H1 (cell line): ENCODE results near the gene ABI2. TPM values are rescaled to one million over a fixed set of nuclear protein-coding genes. Genes with fewer than 3 reads are reported as not detected.

Experiments
- CTCF ChIA-PET: fragments of 300-600 bp; sonication (Branson Sonifier 250); formaldehyde crosslinking; loops from one replicate; lab custom pipeline; 2021; ENCODE audit not compliant: partially characterized antibody; lab: Charles Lee
- POLR2A ChIA-PET: fragments of 300-600 bp; sonication (Branson Sonifier 250); formaldehyde crosslinking; loops from one replicate; lab custom pipeline; 2021; ENCODE audit warnings: inconsistent platforms; ENCODE audit not compliant: partially characterized antibody; lab: Charles Lee
- DNase-seq, 2 experiments: peaks; one replicate each; pipeline versions ENCODE4 v3.0.0 to v3.0.0-alpha.2; 2010 to 2022; ENCODE audit warnings: low spot score in 2 of 2, low read depth in 1 of 2, mixed read lengths in 1 of 2
- FAIRE-seq: peaks from 2 replicates; lab custom pipeline; 2011; peaks lifted over from hg19 to GRCh38; lab: Jason Lieb, UNC
- H2AFZ ChIP-seq: 2 replicates; pipeline ENCODE4 v1.8.1; 2012; ENCODE audit warnings: low read length, inconsistent platforms
- H2AK5ac ChIP-seq: 2 replicates; pipeline ENCODE4 v1.6.1; 2013; ENCODE audit warnings: low read depth, low read length
- H2BK120ac ChIP-seq: replicated peaks from 2 replicates; pipeline ENCODE3; 2013; ENCODE audit warnings: low read depth, low read length, inconsistent platforms
- H2BK12ac ChIP-seq: 2 replicates; pipeline ENCODE4 v1.6.1; 2013; ENCODE audit warnings: low read depth, low read length
- H2BK15ac ChIP-seq: 2 replicates; pipeline ENCODE4 v1.6.1; 2013; ENCODE audit warnings: low read length
- H2BK20ac ChIP-seq: 2 replicates; pipeline ENCODE4 v1.6.1; 2013; ENCODE audit warnings: low read length
- H2BK5ac ChIP-seq: 2 replicates; pipeline ENCODE4 v1.6.1; 2013; ENCODE audit warnings: low read depth, low read length
- H3K14ac ChIP-seq: 2 replicates; pipeline ENCODE4 v1.6.1; 2013; ENCODE audit warnings: inconsistent platforms; ENCODE audit not compliant: insufficient read length
- H3K18ac ChIP-seq: 2 replicates; pipeline ENCODE4 v1.6.1; 2013; ENCODE audit warnings: low read length; ENCODE audit errors: extremely low read depth
- H3K23ac ChIP-seq: 2 replicates; pipeline ENCODE4 v1.6.1; 2013; ENCODE audit warnings: inconsistent platforms; ENCODE audit not compliant: insufficient read length
- H3K23me2 ChIP-seq: 2 replicates; pipeline ENCODE4 v1.6.1; 2013; ENCODE audit warnings: low read depth, low read length
- H3K27ac ChIP-seq: 2 replicates; pipeline ENCODE4 v1.6.1; 2011; ENCODE audit warnings: low read depth, low read length, inconsistent platforms
- H3K27me3 ChIP-seq, 4 experiments: replicated peaks in 1 of 4; 1 replicate in 1 of 4; 2 replicates in 3 of 4; pipeline versions ENCODE4 v1.6.1 to v1.8.1; 2011 to 2013; ENCODE audit warnings: low read length in 3 of 4, mild to moderate bottlenecking in 3 of 4, inconsistent platforms in 2 of 4, mixed read lengths in 2 of 4, moderate library complexity in 1 of 4; ENCODE audit not compliant: control insufficient read depth in 3 of 4, insufficient read depth in 3 of 4; ENCODE audit errors: extremely low read depth in 1 of 4
- H3K36me3 ChIP-seq, 4 experiments: 2 replicates each; pipeline versions ENCODE4 v1.6.1 to v1.8.1; 2011 to 2013; ENCODE audit warnings: mild to moderate bottlenecking in 4 of 4, low read length in 3 of 4, moderate library complexity in 2 of 4, control low read depth in 1 of 4, inconsistent platforms in 1 of 4; ENCODE audit not compliant: insufficient read depth in 4 of 4, control insufficient read depth in 2 of 4
- H3K4ac ChIP-seq: replicated peaks from 2 replicates; pipeline ENCODE3; 2013; ENCODE audit warnings: low read length, low read depth, mixed read lengths, inconsistent platforms; ENCODE audit not compliant: insufficient read length
- H3K4me1 ChIP-seq, 4 experiments: replicated peaks in 1 of 4; 1 replicate in 1 of 4; 2 replicates in 3 of 4; pipeline versions ENCODE4 v1.6.1 to v1.8.1; 2011 to 2013; ENCODE audit warnings: low read length in 3 of 4, inconsistent platforms in 2 of 4, mixed read lengths in 1 of 4; ENCODE audit not compliant: insufficient read depth in 4 of 4, control insufficient read depth in 3 of 4
- H3K4me2 ChIP-seq, 2 experiments: 2 replicates each; pipeline versions ENCODE4 v1.6.1 to v1.8.1; 2011 to 2013; ENCODE audit warnings: low read depth in 2 of 2, low read length in 2 of 2, control low read depth in 1 of 2, inconsistent platforms in 1 of 2, mild to moderate bottlenecking in 1 of 2; ENCODE audit not compliant: insufficient read depth in 1 of 2
- H3K4me3 ChIP-seq, 4 experiments: fragments of 200-600, 300-600 bp in 1 of 4; sonication (generic), shearing (Covaris generic), sonication (Bioruptor Twin) in 1 of 4; 2 replicates each; pipeline versions ENCODE4 v1.5.1 to v1.8.1; 2011 to 2016; ENCODE audit warnings: low read length in 4 of 4, low read depth in 3 of 4, control low read depth in 2 of 4, inconsistent platforms in 2 of 4, mild to moderate bottlenecking in 2 of 4, mixed read lengths in 1 of 4, moderate library complexity in 1 of 4; ENCODE audit not compliant: insufficient read depth in 2 of 4; ENCODE audit errors: extremely low read depth in 1 of 4
- H3K56ac ChIP-seq: replicated peaks from 2 replicates; pipeline ENCODE3; 2013; ENCODE audit warnings: low read depth, mild to moderate bottlenecking, mixed read lengths, low read length, inconsistent platforms; ENCODE audit not compliant: insufficient read length
- H3K79me1 ChIP-seq: 2 replicates; pipeline ENCODE4 v1.6.1; 2013; ENCODE audit warnings: low read depth, low read length, control low read depth
- H3K79me2 ChIP-seq, 2 experiments: 2 replicates each; pipeline versions ENCODE4 v1.6.1 to v1.8.1; 2012 to 2013; ENCODE audit warnings: low read length in 2 of 2, mild to moderate bottlenecking in 2 of 2, inconsistent platforms in 1 of 2; ENCODE audit not compliant: insufficient read depth in 2 of 2, control insufficient read depth in 1 of 2
- H3K9ac ChIP-seq, 4 experiments: replicated peaks in 1 of 4; 1 replicate in 1 of 4; 2 replicates in 3 of 4; pipeline versions ENCODE4 v1.6.1 to v1.8.1; 2011 to 2013; ENCODE audit warnings: low read depth in 3 of 4, low read length in 3 of 4, control low read depth in 2 of 4, mild to moderate bottlenecking in 2 of 4, moderate library complexity in 2 of 4, inconsistent platforms in 1 of 4; ENCODE audit errors: extremely low read depth in 1 of 4
- H3K9me3 ChIP-seq, 2 experiments: 2 replicates each; pipeline versions ENCODE4 v1.6.1 to v1.8.1; 2012 to 2013; ENCODE audit warnings: mild to moderate bottlenecking in 2 of 2, moderate library complexity in 2 of 2, control low read depth in 1 of 2, inconsistent platforms in 1 of 2, low read depth in 1 of 2, low read length in 1 of 2, mixed read lengths in 1 of 2; ENCODE audit not compliant: insufficient read depth in 2 of 2
- H4K20me1 ChIP-seq, 2 experiments: replicated peaks in 1 of 2; 2 replicates each; pipeline versions ENCODE3 to v1.8.1; 2011 to 2013; ENCODE audit warnings: inconsistent platforms in 2 of 2, low read length in 2 of 2, mild to moderate bottlenecking in 1 of 2; ENCODE audit not compliant: insufficient read depth in 2 of 2, control insufficient read depth in 1 of 2
- H4K5ac ChIP-seq: 2 replicates; pipeline ENCODE4 v1.6.1; 2013; ENCODE audit warnings: low read length, low read depth, mixed read lengths, inconsistent platforms; ENCODE audit not compliant: insufficient read length
- H4K8ac ChIP-seq: 2 replicates; pipeline ENCODE4 v1.8.0; 2013; ENCODE audit warnings: mild to moderate bottlenecking, moderate library complexity, low read length, inconsistent platforms; ENCODE audit not compliant: insufficient read depth; ENCODE audit errors: extremely low read depth
- H4K91ac ChIP-seq: replicated peaks from 2 replicates; pipeline ENCODE3; 2013; ENCODE audit warnings: low read length, mixed read lengths, inconsistent platforms; ENCODE audit not compliant: insufficient read length
- CREB1 ChIP-seq: IDR thresholded peaks from 2 replicates; pipeline ENCODE4 v1.6.1; 2012; ENCODE audit warnings: inconsistent platforms
- CTBP2 ChIP-seq: IDR thresholded peaks from 2 replicates; pipeline ENCODE4 v1.7.0; 2011; ENCODE audit warnings: borderline replicate concordance, mild to moderate bottlenecking, moderate library complexity, mixed read lengths, low read length; ENCODE audit not compliant: insufficient read depth, insufficient read length
- GABPA ChIP-seq: IDR thresholded peaks from 2 replicates; pipeline ENCODE4 v1.6.1; 2011; ENCODE audit warnings: mild to moderate bottlenecking, low read length, moderate library complexity, borderline replicate concordance; ENCODE audit not compliant: insufficient read depth
- POLR2AphosphoS5 ChIP-seq: IDR thresholded peaks from 2 replicates; pipeline ENCODE4 v1.6.1; 2011; ENCODE audit warnings: low read depth, low read length
- POU5F1 ChIP-seq: IDR thresholded peaks from 2 replicates; pipeline ENCODE4 v1.6.1; 2011; ENCODE audit warnings: low read depth, mild to moderate bottlenecking, low read length, moderate library complexity
- RNF2 ChIP-seq: fragments of 200-900, 300-1000 bp; sonication (generic); IDR thresholded peaks from 2 replicates; pipeline ENCODE4 v1.7.1; 2016; ENCODE audit warnings: borderline replicate concordance, low read depth, mild to moderate bottlenecking, antibody characterized with exemption, low read length; ENCODE audit not compliant: poor library complexity, severe bottlenecking; ENCODE audit errors: missing control alignments
- SIRT6 ChIP-seq: IDR thresholded peaks from one replicate; pipeline ENCODE4 v1.7.1; 2012; ENCODE audit warnings: low read length, inconsistent platforms
- SIX5 ChIP-seq: IDR thresholded peaks from 2 replicates; pipeline ENCODE4 v1.6.1; 2011; ENCODE audit warnings: mild to moderate bottlenecking, low read depth, low read length
- WGBS, 2 experiments: shearing (Covaris generic) in 1 of 2; methylation state at CpG; one replicate each; pipeline versions ENCODE4 v1.1.6 to v1.1.7; 2013 to 2015; ENCODE audit warnings: low lambda C conversion rate in 2 of 2, mixed read lengths in 2 of 2, inconsistent platforms in 1 of 2, low coverage in 1 of 2, missing lambda C conversion rate in 1 of 2; ENCODE audit not compliant: insufficient replicate concordance in 2 of 2, insufficient coverage in 1 of 2, insufficient read length in 1 of 2; ENCODE audit errors: extremely low coverage in 1 of 2, missing lambda C conversion rate in 1 of 2; 5-methylcytosine and 5-hydroxymethylcytosine counted together
- polyA plus RNA-seq, 7 experiments: library from polyadenylated mRNA; depleted of rRNA in 3 of 7; stranded (reverse) in 5 of 7; unstranded in 2 of 7; fragments of >200 nt in 5 of 7; fragments of 200-250 nt in 2 of 7; gene quantifications; 1 replicate in 5 of 7; 2 replicates in 1 of 7; 4 replicates in 1 of 7; pipeline versions ENCODE4 v1.2.1 to v1.2.3, GENCODE V29; 2011 to 2013; ENCODE audit warnings: missing spikeins in 2 of 7, mixed read lengths in 2 of 7
- total RNA-seq: library from RNA; stranded (reverse); fragmentation: NEBNext Ultra II Directional; extraction: Animal tissue kit (Norgen Biotek cat#: 25700); gene quantifications from 2 replicates; pipeline ENCODE4 v1.2.1, GENCODE V29; 2021
- TF ChIP-seq, protein P1 (sequence below): IDR thresholded peaks from 2 replicates; pipeline ENCODE4 v1.6.1; 2012; ENCODE audit warnings: inconsistent platforms
- TF ChIP-seq, protein P2 (sequence below): IDR thresholded peaks from 2 replicates; pipeline ENCODE4 v1.6.1; 2012; ENCODE audit warnings: low read length, inconsistent platforms

The ABI2 gene
- total and polyA plus RNA-seq, 2 of the 8 experiments (the other 6 are each of a cell fraction or from before 2014, with no cell fraction given): 62.3 to 118 TPM

DNA sequence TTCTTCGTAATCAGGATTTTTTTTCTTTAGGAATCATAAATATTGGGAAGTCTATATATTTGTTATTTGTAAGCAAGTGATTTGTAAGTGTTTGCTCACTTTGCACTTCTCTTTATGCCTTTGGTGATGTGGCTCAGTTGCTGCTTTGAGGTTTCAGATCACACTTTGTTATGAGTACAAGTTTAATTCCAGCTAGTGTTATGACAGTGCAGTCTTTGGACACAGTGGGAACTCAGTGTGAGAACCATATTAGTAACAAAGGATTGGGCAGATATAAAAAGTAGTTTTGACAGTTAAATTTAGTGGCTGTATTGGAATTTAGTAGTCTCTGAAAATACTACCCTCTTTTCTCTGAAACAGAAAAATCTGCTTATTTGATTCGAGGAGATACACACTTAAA, 67.7 kb downstream of the ABI2 start:
- Histone ChIP-seq H3K79me1 (no peaks in the 10 kb centered on the region), H3K23ac (no peak overlapping the region), H3K9me3 (no peaks in the 10 kb centered on the region), H3K79me2 (no peaks in the 10 kb centered on the region), H4K8ac (no peak overlapping the region), H3K4me1 (no peaks in the 10 kb centered on the region; a peak in 1 of 7 replicates), H2BK5ac (no peak overlapping the region), H3K27me3 (no peaks in the 10 kb centered on the region), H3K4ac (no peak overlapping the region), H3K56ac (no peak overlapping the region), H2BK15ac (no peak overlapping the region), H4K20me1 (peaks cover 0 to 2% of the 10 kb centered on the region in 2 experiments), H2AFZ (no peak overlapping the region), H3K14ac (no peak overlapping the region), H3K9ac (no peak overlapping the region), H4K91ac (no peak overlapping the region), H2BK20ac (no peak overlapping the region), H3K18ac (no peak overlapping the region), H4K5ac (no peak overlapping the region), H3K27ac (no peak overlapping the region), H2BK120ac (no peak overlapping the region), H3K4me2 (no peak overlapping the region), H3K23me2 (no peaks in the 10 kb centered on the region), H2AK5ac (no peak overlapping the region), H2BK12ac (no peak overlapping the region), H3K36me3 (peaks cover 0 to 46% (median 8%) of the 10 kb centered on the region in 4 experiments; a peak in 5 of 8 replicates), H3K4me3 (no peak overlapping the region)
- POLR2A ChIA-PET: interaction anchor here (0.5 to 1.1 kb wide), 3 partner anchors 49 to 517 kb away, joined by 3 to 4 read pairs (median 4); partner anchors contain the start of gene ABI2
- FAIRE-seq (no peak), DNase-seq (no peak)
- WGBS, 2 experiments: 82% methylated on average over 2 of the region's 2 CpGs; no CpG with 5 or more reads in 1 of the 2 experiments
- CTCF ChIA-PET: interaction anchor here (0.9 to 1.9 kb wide), 2 partner anchors 420 to 807 kb away, joined by 3 to 5 read pairs; no protein-coding TSS in a partner anchor
- TF ChIP-seq, protein P1, sequence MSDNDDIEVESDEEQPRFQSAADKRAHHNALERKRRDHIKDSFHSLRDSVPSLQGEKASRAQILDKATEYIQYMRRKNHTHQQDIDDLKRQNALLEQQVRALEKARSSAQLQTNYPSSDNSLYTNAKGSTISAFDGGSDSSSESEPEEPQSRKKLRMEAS: no peak
- TF ChIP-seq POU5F1 (no peak), RNF2 (no peak), POLR2AphosphoS5 (no peak), CREB1 (no peak), SIX5 (no peak), SIRT6 (no peak), GABPA (no peak), CTBP2 (no peak)
- TF ChIP-seq, protein P2, sequence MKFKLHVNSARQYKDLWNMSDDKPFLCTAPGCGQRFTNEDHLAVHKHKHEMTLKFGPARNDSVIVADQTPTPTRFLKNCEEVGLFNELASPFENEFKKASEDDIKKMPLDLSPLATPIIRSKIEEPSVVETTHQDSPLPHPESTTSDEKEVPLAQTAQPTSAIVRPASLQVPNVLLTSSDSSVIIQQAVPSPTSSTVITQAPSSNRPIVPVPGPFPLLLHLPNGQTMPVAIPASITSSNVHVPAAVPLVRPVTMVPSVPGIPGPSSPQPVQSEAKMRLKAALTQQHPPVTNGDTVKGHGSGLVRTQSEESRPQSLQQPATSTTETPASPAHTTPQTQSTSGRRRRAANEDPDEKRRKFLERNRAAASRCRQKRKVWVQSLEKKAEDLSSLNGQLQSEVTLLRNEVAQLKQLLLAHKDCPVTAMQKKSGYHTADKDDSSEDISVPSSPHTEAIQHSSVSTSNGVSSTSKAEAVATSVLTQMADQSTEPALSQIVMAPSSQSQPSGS: no peak
